A549 (cell line): ENCODE results near the gene RPN1. TPM values are rescaled to one million over a fixed set of nuclear protein-coding genes. Genes with fewer than 3 reads are reported as not detected.
A peak's percentile ranks its signal among the peaks of the same experiment; 100 is the strongest.
"Not testable (repeated sequence)": the region's sequence is repeated elsewhere in the genome, so short reads cannot be mapped to it uniquely, and the experiment has no call there.

Experiments used
- ATAC-seq, 2 experiments: fragments of 200-7000 bp in 1 of 2; fragments of >200 bp in 1 of 2; cut with Nextera tagmentation in 1 of 2; cut with Tn5 transposase in 1 of 2; 3 replicates each; pipeline versions ENCODE4 v1.8.0 to v1.9.1; 2018 to 2020; ENCODE audit warnings: mild to moderate bottlenecking in 1 of 2, moderate library complexity in 1 of 2
- CTCF ChIA-PET: fragments of 300-600 bp; sonication (Branson Sonifier 250); formaldehyde crosslinking; extraction: SDS; loops from one replicate; lab custom pipeline; 2021; ENCODE audit warnings: antibody characterized with exemption, inconsistent platforms; lab: Yijun Ruan, JAX
- POLR2A ChIA-PET: fragments of 350-600 bp; formaldehyde crosslinking; extraction: SDS; loops from one replicate; lab custom pipeline; 2021; ENCODE audit warnings: antibody characterized with exemption, inconsistent platforms; lab: Yijun Ruan, JAX
- DNase-seq, 2 experiments: peaks; one replicate each; pipeline versions ENCODE4 v3.0.0 to v3.0.0-alpha.2; 2011 to 2016; ENCODE audit warnings: low read depth in 1 of 2, low spot score in 1 of 2
- FAIRE-seq: peaks from 2 replicates; lab custom pipeline; 2011; peaks lifted over from hg19 to GRCh38; lab: Jason Lieb, UNC
- H3K27ac ChIP-seq, 2 experiments: fragments of >200 bp; sonication (Bioruptor Twin); formaldehyde crosslinking; 3 replicates each; pipeline ENCODE4 v1.5.1; 2016 to 2017
- H3K4me1 ChIP-seq: fragments of >200 bp; sonication (Bioruptor Twin); formaldehyde crosslinking; 3 replicates; pipeline ENCODE4 v1.6.1; 2016
- H3K4me2 ChIP-seq: fragments of >200 bp; sonication (Bioruptor Twin); formaldehyde crosslinking; 3 replicates; pipeline ENCODE4 v1.6.1; 2016
- H3K4me3 ChIP-seq: fragments of >200 bp; sonication (Bioruptor Twin); formaldehyde crosslinking; 3 replicates; pipeline ENCODE4 v1.5.1; 2016
- H3K9me3 ChIP-seq: fragments of >200 bp; sonication (Bioruptor Twin); formaldehyde crosslinking; 3 replicates; pipeline ENCODE4 v1.6.1; 2016
- BHLHE40 ChIP-seq: IDR thresholded peaks from 2 replicates; pipeline ENCODE4 v1.6.1; 2012; ENCODE audit warnings: low read depth, low read length, inconsistent platforms
- CBX2 ChIP-seq: fragments of 200-600 bp; sonication (generic); IDR thresholded peaks from 2 replicates; pipeline ENCODE4 v1.6.1; 2016; ENCODE audit warnings: low read depth, mild to moderate bottlenecking, borderline replicate concordance
- CEBPB ChIP-seq, 2 experiments: fragments of >200 bp in 1 of 2; sonication (Bioruptor Twin) in 1 of 2; formaldehyde crosslinking in 1 of 2; IDR thresholded peaks; 2 replicates each; pipeline ENCODE4 v1.6.1; 2012 to 2016
- CHD2 ChIP-seq: fragments of 150-350 bp; IDR thresholded peaks from 2 replicates; pipeline ENCODE4 v1.6.1; 2014; ENCODE audit warnings: low read length; ENCODE audit not compliant: partially characterized antibody
- E2F6 ChIP-seq: IDR thresholded peaks from 2 replicates; pipeline ENCODE4 v1.6.1; 2012; ENCODE audit warnings: low read depth, borderline replicate concordance
- EHMT2 ChIP-seq: fragments of 200-600 bp; sonication (generic); IDR thresholded peaks from 2 replicates; pipeline ENCODE4 v1.6.1; 2016; ENCODE audit warnings: antibody characterized with exemption, low read depth, mild to moderate bottlenecking, moderate library complexity
- ELK1 ChIP-seq: fragments of 150-350 bp; IDR thresholded peaks from 2 replicates; pipeline ENCODE4 v1.6.1; 2014; ENCODE audit warnings: low read depth, mild to moderate bottlenecking, low read length
- ESRRA ChIP-seq: fragments of 150-350 bp; IDR thresholded peaks from 2 replicates; pipeline ENCODE4 v1.6.1; 2014; ENCODE audit warnings: mild to moderate bottlenecking, low read length, borderline replicate concordance
- FOSL2 ChIP-seq, 2 experiments: fragments of 450-650 bp in 1 of 2; fragments of >200 bp in 1 of 2; sonication (Bioruptor Twin) in 1 of 2; formaldehyde crosslinking; IDR thresholded peaks; 2 replicates each; pipeline versions ENCODE4 v1.5.0 to v1.6.1; 2016 to 2020; ENCODE audit warnings: mild to moderate bottlenecking in 1 of 2, moderate library complexity in 1 of 2
- HES2 ChIP-seq: fragments of >200 bp; sonication (Bioruptor Twin); formaldehyde crosslinking; IDR thresholded peaks from 2 replicates; pipeline ENCODE4 v1.6.1; 2016
- JUNB ChIP-seq: fragments of >200 bp; sonication (Bioruptor Twin); formaldehyde crosslinking; IDR thresholded peaks from 2 replicates; pipeline ENCODE4 v1.6.1; 2016
- PBX3 ChIP-seq: IDR thresholded peaks from 2 replicates; pipeline ENCODE4 v1.6.1; 2012
- RAD21 ChIP-seq, 2 experiments: fragments of >200 bp in 1 of 2; sonication (Bioruptor Twin) in 1 of 2; formaldehyde crosslinking in 1 of 2; IDR thresholded peaks in 1 of 2; conservative IDR thresholded peaks in 1 of 2; 2 replicates in 1 of 2; 3 replicates in 1 of 2; pipeline ENCODE4 v1.6.1; 2012 to 2018; ENCODE audit warnings: inconsistent platforms in 1 of 2
- RFX5 ChIP-seq: fragments of 450-650 bp; IDR thresholded peaks from 2 replicates; pipeline ENCODE4 v1.7.1; 2014; ENCODE audit warnings: antibody characterized with exemption, mild to moderate bottlenecking, moderate library complexity
- RNF2 ChIP-seq: fragments of 200-600 bp; sonication (generic); IDR thresholded peaks from 2 replicates; pipeline ENCODE4 v1.6.1; 2016; ENCODE audit warnings: low read depth, mild to moderate bottlenecking, antibody characterized with exemption, moderate library complexity, borderline replicate concordance
- SREBF2 ChIP-seq: fragments of 450-650 bp; IDR thresholded peaks from 2 replicates; pipeline ENCODE4 v1.6.1; 2014; ENCODE audit warnings: mild to moderate bottlenecking, moderate library complexity
- ZFP36 ChIP-seq: fragments of 450-650 bp; IDR thresholded peaks from 2 replicates; pipeline ENCODE4 v1.6.1; 2014; ENCODE audit warnings: borderline replicate concordance; ENCODE audit not compliant: partially characterized antibody
- ZSCAN20 ChIP-seq: fragments of 250-450 bp; sonication (Bioruptor Pico); IDR thresholded peaks from 2 replicates; pipeline ENCODE4 v1.8.0; 2022; ENCODE audit warnings: mild to moderate bottlenecking, moderate library complexity
- WGBS: methylation state at CpG from one replicate; pipeline ENCODE4 v1.1.6; 2017; ENCODE audit errors: missing lambda C conversion rate; 5-methylcytosine and 5-hydroxymethylcytosine counted together
- polyA plus RNA-seq, 4 experiments: library from polyadenylated mRNA; depleted of rRNA in 3 of 4; stranded (reverse); fragments of >200 nt; fragmentation: RNase III in 1 of 4; extraction: RNeasy Plus Mini Kit Qiagen cat#74134 plus additional on column Dnase treatment in 1 of 4; gene quantifications; 2 replicates in 3 of 4; 3 replicates in 1 of 4; pipeline ENCODE4 v1.2.3, GENCODE V29; 2011 to 2017

Gene RPN1
- polyA plus RNA-seq, 2 of the 4 experiments (the other 2 are of a cell fraction): 145 to 279 TPM

GRCh38 chr3:128679338-128679737, 28.7 kb upstream of the RPN1 start:
- ChIA-PET POLR2A (no interaction called here), CTCF (interaction anchor here (1.5 to 3.4 kb wide), 3 partner anchors 14 to 168 kb away, joined by 3 to 16 read pairs (median 6); no protein-coding TSS in a partner anchor)
- Histone ChIP-seq H3K4me3 (no peak overlapping the region), H3K4me2 (no peak overlapping the region), H3K27ac (peak overlapping the region in 1 of 2 experiments; percentile 28; a peak in 1 of 6 replicates), H3K4me1 (0 out of 3 replicates have a peak, but pooled peaks cover 5% of the 10 kb centered on the region), H3K9me3 (no peaks in the 10 kb centered on the region)
- no peak for DNase-seq
- no peak for ATAC-seq
- FAIRE-seq: no peak
- 100% methylated on average over 2 of the region's 2 CpGs for WGBS
- TF ChIP-seq RFX5 (no peak), JUNB (no peak), SREBF2 (no peak)

- CTCF ChIA-PET: interaction anchor here (0.6 kb wide), 1 partner anchor 901 kb away, joined by 3 read pairs; no protein-coding TSS in a partner anchor
- DNase-seq, POLR2A ChIA-PET, H3K9me3 ChIP-seq, H3K4me1 ChIP-seq, ATAC-seq, H3K4me2 ChIP-seq, FAIRE-seq, H3K27ac ChIP-seq, H3K4me3 ChIP-seq: not testable (repeated sequence)
- 93% methylated on average over 4 of the region's 4 CpGs for WGBS
Observed at GRCh38 chr3:128675802-128676201, 25.2 kb upstream of the RPN1 start.

GRCh38 chr3:128674161-128674784, 23.7 kb upstream of the RPN1 start:
- DNase-seq: no peak
- no peak for ATAC-seq
- H3K4me3 ChIP-seq: no peak overlapping the region
- no peak overlapping the region for H3K4me2 ChIP-seq
- POLR2A ChIA-PET: no interaction called here
- CTCF ChIA-PET: no interaction called here
- no peak for FAIRE-seq
- no peaks in the 10 kb centered on the region for H3K9me3 ChIP-seq
- 86% methylated on average over 10 of the region's 10 CpGs for WGBS
- TF ChIP-seq CBX2 (no peak), CHD2 (no peak), ZFP36 (no peak), BHLHE40 (no peak)
- no peak overlapping the region for H3K27ac ChIP-seq
- H3K4me1 ChIP-seq: no peaks in the 10 kb centered on the region

- WGBS: 90% methylated on average over 3 of the region's 3 CpGs
- Histone ChIP-seq H3K9me3 (no peaks in the 10 kb centered on the region), H3K4me1 (peaks cover 9% of the 10 kb centered on the region; the same call in 2 of the 3 replicates), H3K4me2 (no peak overlapping the region), H3K4me3 (no peak overlapping the region), H3K27ac (no peak overlapping the region)
- TF ChIP-seq HES2 (no peak), CBX2 (no peak), ESRRA (no peak), CEBPB (IDR thresholded peaks at IDR 0.05) (no peak), ZFP36 (no peak)
- ChIA-PET POLR2A (no interaction called here), CTCF (interaction anchor here (9.2 kb wide), 1 partner anchor 14 kb away, joined by 50 read pairs; no protein-coding TSS in a partner anchor)
- DNase-seq (no peak), ATAC-seq (no peak), FAIRE-seq (no peak)
Observed at GRCh38 chr3:128667641-128668040, 17.0 kb upstream of the RPN1 start.

- Histone ChIP-seq H3K4me3 (no peak overlapping the region), H3K4me1 (peaks cover 9% of the 10 kb centered on the region; the same call in 2 of the 3 replicates), H3K9me3 (no peaks in the 10 kb centered on the region), H3K27ac (peak overlapping the region; percentile 46 to 53; a peak in 2 of 6 replicates), H3K4me2 (peak overlapping the region; percentile 75)
- DNase-seq (peak in 1 of 2 experiments; percentile 31), ATAC-seq (peak; percentile 66 to 78; a peak in 5 of 6 replicates), FAIRE-seq (no peak)
- POLR2A ChIA-PET: interaction anchor here (1.0 kb wide), 1 partner anchor 15 kb away, joined by 3 read pairs; no protein-coding TSS in a partner anchor
- CTCF ChIA-PET: interaction anchor here (0.9 to 9.2 kb wide), 6 partner anchors 13 to 305 kb away, joined by 3 to 50 read pairs (median 4); no protein-coding TSS in a partner anchor
- WGBS: 66% methylated on average over 11 of the region's 11 CpGs
- TF ChIP-seq CHD2 (no peak), EHMT2 (no peak), E2F6 (no peak), FOSL2 (IDR thresholded peaks at IDR 0.05) (no peak), FOSL2 (CRISPR knock-in tag; IDR thresholded peaks at IDR 0.05) (no peak), JUNB (no peak), RNF2 (no peak), ESRRA (no peak), ELK1 (no peak), PBX3 (no peak), ZSCAN20 (CRISPR knock-in tag) (no peak), RAD21 (conservative IDR thresholded peaks at IDR 0.05 in 1 of 2, IDR thresholded peaks at IDR 0.05 in 1 of 2) (peak; percentile 45 to 52)
Observed at GRCh38 chr3:128665362-128666021, 14.9 kb upstream of the RPN1 start.
